OCI-LY7 (cell line): ENCODE data around the gene FMN1. TPM values are rescaled to one million over a fixed set of nuclear protein-coding genes. Genes with fewer than 3 reads are reported as not detected.

Experiments used
- BruUV-seq: library from RNA; stranded (reverse); fragments of 400-500 nt; replicated peaks from 2 replicates; lab custom pipeline; 2021; lab: Mats Ljungman, UMichigan
- CTCF ChIA-PET: fragments of 300-600 bp; sonication (Branson Sonifier 250); formaldehyde crosslinking; loops from one replicate; lab custom pipeline; 2022; ENCODE audit warnings: antibody characterized with exemption; ENCODE audit not compliant: unreplicated experiment; lab: Charles Lee
- POLR2A ChIA-PET: fragments of 300-600 bp; sonication (Branson Sonifier 250); formaldehyde crosslinking; loops from one replicate; lab custom pipeline; 2022; ENCODE audit warnings: antibody characterized with exemption; lab: Charles Lee
- DNase-seq: peaks from one replicate; pipeline ENCODE4 v3.0.0-alpha.2; 2015; ENCODE audit warnings: low spot score
- H2AFZ ChIP-seq: fragments of 200-600 bp; sonication (generic), shearing (Covaris generic); 2 replicates; pipeline ENCODE4 v1.6.1; 2014; ENCODE audit warnings: mild to moderate bottlenecking, antibody characterized with exemption, low read length, moderate library complexity
- H3K27ac ChIP-seq: fragments of 200-600 bp; sonication (generic); 2 replicates; pipeline ENCODE4 v1.5.1; 2014; ENCODE audit warnings: mixed run types, low read depth, mild to moderate bottlenecking, moderate library complexity, low read length, inconsistent platforms; ENCODE audit not compliant: poor library complexity, severe bottlenecking
- H3K36me3 ChIP-seq: fragments of 200-600 bp; sonication (generic); 2 replicates; pipeline ENCODE4 v1.6.1; 2014; ENCODE audit warnings: mild to moderate bottlenecking, antibody characterized with exemption, low read length, moderate library complexity, mixed read lengths; ENCODE audit not compliant: insufficient read depth
- H3K4me1 ChIP-seq: fragments of 200-600 bp; sonication (generic); 2 replicates; pipeline ENCODE4 v1.5.1; 2014; ENCODE audit warnings: mild to moderate bottlenecking, low read length; ENCODE audit not compliant: insufficient read depth, poor library complexity, severe bottlenecking
- H3K4me2 ChIP-seq: fragments of 200-600 bp; sonication (generic); 2 replicates; pipeline ENCODE4 v1.6.1; 2014; ENCODE audit warnings: mild to moderate bottlenecking, low read length
- H3K4me3 ChIP-seq: fragments of 200-600 bp; sonication (generic); 2 replicates; pipeline ENCODE4 v1.5.1; 2014; ENCODE audit warnings: mild to moderate bottlenecking, low read depth, low read length; ENCODE audit not compliant: poor library complexity, severe bottlenecking
- H3K79me2 ChIP-seq: fragments of 200-600 bp; sonication (generic); 2 replicates; pipeline ENCODE4 v1.6.1; 2016; ENCODE audit warnings: low read depth, mild to moderate bottlenecking, low read length, moderate library complexity, mixed read lengths; ENCODE audit not compliant: insufficient read depth
- H3K9me2 ChIP-seq: fragments of 200-600 bp; sonication (generic); 2 replicates; pipeline ENCODE4 v1.6.1; 2016; ENCODE audit warnings: mild to moderate bottlenecking, low read length, mixed read lengths; ENCODE audit not compliant: insufficient read depth
- H3K9me3 ChIP-seq: fragments of 200-600 bp; sonication (generic); 2 replicates; pipeline ENCODE4 v1.6.1; 2014; ENCODE audit warnings: mild to moderate bottlenecking, mixed run types, low read length, mixed read lengths
- H4K20me1 ChIP-seq: fragments of 200-600 bp; sonication (generic); 2 replicates; pipeline ENCODE4 v1.6.1; 2014; ENCODE audit warnings: mild to moderate bottlenecking, antibody characterized with exemption, low read length, moderate library complexity, mixed read lengths; ENCODE audit not compliant: insufficient read depth
- CTCF ChIP-seq: fragments of 200-600 bp; sonication (generic); conservative IDR thresholded peaks from 2 replicates; pipeline ENCODE4 v1.5.1; 2014; ENCODE audit warnings: mild to moderate bottlenecking, antibody characterized with exemption, low read length, moderate library complexity, mixed read lengths
- EZH2phosphoT487 ChIP-seq: fragments of 200-600 bp; sonication (generic); IDR thresholded peaks from 2 replicates; pipeline ENCODE4 v1.6.1; 2018; ENCODE audit warnings: low read depth, borderline replicate concordance, mild to moderate bottlenecking, mixed run types, antibody characterized with exemption, low read length, moderate library complexity, mixed read lengths
- intact Hi-C: fragments of 100-400 bp; cut with micrococcal nuclease; formaldehyde crosslinking; loops from one replicate; pipeline ENCODE4 v1.10.0; 2022; ENCODE audit not compliant: unreplicated experiment
- total RNA-seq, 2 experiments: library from RNA; depleted of rRNA in 1 of 2; stranded (reverse); fragments of >200 nt in 1 of 2; shearing (Covaris generic) in 1 of 2; gene quantifications; 2 replicates each; pipeline ENCODE4 v1.2.3, GENCODE V29; 2014 to 2022

FMN1 gene
- total RNA-seq, 2 experiments from 2014 or later: 3.2 to 4.2 TPM

GRCh38 chr15:32843219-32843815 is 351.2 kb downstream of the FMN1 start:
- CTCF ChIA-PET: interaction anchor here (0.5 to 1.1 kb wide), 2 partner anchors 9 to 93 kb away, joined by 3 to 4 read pairs; no protein-coding TSS in a partner anchor
- H4K20me1 ChIP-seq: no peaks in the 10 kb centered on the region
- no peak for TF ChIP-seq CTCF
- no peak overlapping the region for H3K4me3 ChIP-seq
- no peak overlapping the region for H3K27ac ChIP-seq
- no peaks in the 10 kb centered on the region for H3K79me2 ChIP-seq
- POLR2A ChIA-PET: interaction anchor here (0.8 to 1.6 kb wide), 5 partner anchors 10 to 116 kb away, joined by 3 to 5 read pairs (median 4); no protein-coding TSS in a partner anchor
- H3K4me2 ChIP-seq: no peak overlapping the region
- H2AFZ ChIP-seq: no peak overlapping the region
- no TSS peak for BruUV-seq
- H3K9me2 ChIP-seq: no peaks in the 10 kb centered on the region
- no peaks in the 10 kb centered on the region for H3K36me3 ChIP-seq
- intact Hi-C loops: loop anchor here (5.0 kb wide), 2 partner anchors 114 to 181 kb away; no protein-coding TSS in a partner anchor
- H3K9me3 ChIP-seq: no peaks in the 10 kb centered on the region
- no peak for DNase-seq
- H3K4me1 ChIP-seq: no peaks in the 10 kb centered on the region

GRCh38 chr15:32842081-32842480 is 352.4 kb downstream of the FMN1 start:
- intact Hi-C loops: loop anchor here (5.0 kb wide), 2 partner anchors 115 to 180 kb away; no protein-coding TSS in a partner anchor
- H4K20me1 ChIP-seq: no peaks in the 10 kb centered on the region
- no peaks in the 10 kb centered on the region for H3K9me3 ChIP-seq
- TF ChIP-seq CTCF (no peak), EZH2phosphoT487 (no peak)
- H3K4me1 ChIP-seq: no peaks in the 10 kb centered on the region
- no peak overlapping the region for H3K4me3 ChIP-seq
- H3K9me2 ChIP-seq: no peaks in the 10 kb centered on the region
- H3K36me3 ChIP-seq: no peaks in the 10 kb centered on the region
- no peak overlapping the region for H3K4me2 ChIP-seq
- ChIA-PET CTCF (no interaction called here), POLR2A (interaction anchor here (1.2 kb wide), 1 partner anchor 17 kb away, joined by 3 read pairs; no protein-coding TSS in a partner anchor)
- H3K27ac ChIP-seq: no peak overlapping the region
- no peak for DNase-seq
- H2AFZ ChIP-seq: no peak overlapping the region
- BruUV-seq: no TSS peak
- H3K79me2 ChIP-seq: no peaks in the 10 kb centered on the region
